GM21576 (cell line): ENCODE results near the gene IL6.
"Not testable (repeated sequence)": the region's sequence is repeated elsewhere in the genome, so short reads cannot be mapped to it uniquely, and the experiment has no call there.

Source experiments
- ATAC-seq: cut with Tn5 transposase; IDR thresholded peaks from one replicate; pipeline ENCODE4 v1.9.1; 2021; ENCODE audit warnings: mild to moderate bottlenecking, moderate library complexity; ENCODE audit not compliant: unreplicated experiment

IL6 gene

DNA sequence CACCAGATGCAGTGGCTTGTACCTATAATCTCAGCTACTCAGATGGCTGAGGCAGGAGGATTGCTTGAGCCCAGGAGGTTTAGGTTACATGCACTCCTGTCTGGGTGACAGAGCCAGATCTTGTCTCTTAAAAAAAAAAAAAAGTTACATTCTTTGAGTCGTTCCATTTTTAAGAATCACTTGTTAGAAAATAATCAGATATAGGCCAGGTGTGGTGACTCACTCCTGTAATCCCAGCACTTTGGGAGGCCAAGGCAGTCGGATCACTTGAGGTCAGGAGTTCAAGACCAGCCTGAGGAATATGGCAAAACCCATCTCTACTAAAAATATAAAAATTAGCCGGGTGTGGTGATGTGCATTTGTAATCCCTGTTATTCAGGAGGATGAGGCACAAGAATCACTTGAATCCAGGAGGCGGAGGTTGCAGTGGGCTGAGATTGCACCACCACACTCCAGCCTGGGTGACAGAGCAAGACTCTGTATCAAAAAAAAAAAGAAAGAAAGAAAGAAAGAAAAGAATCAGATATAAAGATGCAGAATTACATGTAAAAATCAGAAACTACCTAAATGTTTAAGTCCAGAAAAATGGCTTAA is 52.8 kb downstream of the IL6 start:
- not testable (repeated sequence) for ATAC-seq

GRCh38 chr7:22781230-22781711 is 54.3 kb downstream of the IL6 start:
- no peak for ATAC-seq
